HT1080 (cell line): Measurements from ENCODE around the gene GLRA2. TPM values are rescaled to one million over a fixed set of nuclear protein-coding genes. Genes with fewer than 3 reads are reported as not detected.

Source experiments
- DNase-seq: peaks from one replicate; pipeline ENCODE4 v3.0.0-alpha.2; 2015; ENCODE audit warnings: low read depth
- polyA plus RNA-seq, 2 experiments: library from polyadenylated mRNA; depleted of rRNA; stranded (reverse); fragments of >200 nt; gene quantifications; 2 replicates each; pipeline ENCODE4 v1.2.3, GENCODE V29; 2015
- total RNA-seq: library from RNA; depleted of rRNA; stranded (reverse); fragments of >200 nt; shearing (Covaris generic); gene quantifications from 2 replicates; pipeline ENCODE4 v1.2.3, GENCODE V29; 2014; rRNA removed

Gene GLRA2
- not detected in 2 replicates for total RNA-seq
- not detected in 2 replicates for polyA plus RNA-seq (2015; cell fraction: cytosol; rRNA removed)
- not detected in 2 replicates for polyA plus RNA-seq (2015; cell fraction: nucleus; rRNA removed)

GRCh38 chrX:14529290-14529989 lies at the start of gene GLRA2:
GLRA2 (plus strand) TSS chrX:14529536; CDS start chrX:14530058, 522 bp downstream.
- no peak for DNase-seq

GRCh38 chrX:14489437-14489836 lies 39.9 kb upstream of the GLRA2 start:
- no peak for DNase-seq

GRCh38 chrX:14491689-14492088 lies 37.6 kb upstream of the GLRA2 start:
- DNase-seq = peak; percentile 1

- no peak for DNase-seq
These were observed 32.7 kb upstream of the GLRA2 start for GRCh38 chrX:14496674-14497073.

GRCh38 chrX:14497184-14497666 lies 32.1 kb upstream of the GLRA2 start:
- DNase-seq = peak; percentile 3

- no peak for DNase-seq
These were observed 28.0 kb upstream of the GLRA2 start for GRCh38 chrX:14501327-14501726.

GRCh38 chrX:14504960-14505538 lies 24.3 kb upstream of the GLRA2 start:
- DNase-seq = no peak

- no peak for DNase-seq
These were observed 23.7 kb upstream of the GLRA2 start for GRCh38 chrX:14505648-14506047.

- no peak for DNase-seq
These were observed 22.5 kb upstream of the GLRA2 start for GRCh38 chrX:14506866-14507265.

GRCh38 chrX:14508025-14508690 lies 21.2 kb upstream of the GLRA2 start:
- DNase-seq = no peak

- no peak for DNase-seq
These were observed 19.8 kb upstream of the GLRA2 start for GRCh38 chrX:14509325-14510057.

GRCh38 chrX:14528629-14529289 lies 577 bp upstream of the GLRA2 start:
- peak; percentile 19 for DNase-seq

GRCh38 chrX:14533867-14534266 lies 4.5 kb downstream of the GLRA2 start:
- no peak for DNase-seq

GRCh38 chrX:14546190-14546589 lies 16.9 kb downstream of the GLRA2 start:
- no peak for DNase-seq

- DNase-seq = no peak
These were observed 24.9 kb downstream of the GLRA2 start for GRCh38 chrX:14554131-14554715.

GRCh38 chrX:14564058-14564457 lies 34.7 kb downstream of the GLRA2 start:
- no peak for DNase-seq

- DNase-seq = no peak
These were observed 43.8 kb downstream of the GLRA2 start for GRCh38 chrX:14573161-14573560.

- no peak for DNase-seq
These were observed 51.7 kb downstream of the GLRA2 start for GRCh38 chrX:14581081-14581480.

GRCh38 chrX:14584548-14584947 lies 55.2 kb downstream of the GLRA2 start:
- DNase-seq = no peak

GRCh38 chrX:14590216-14590615 lies 60.9 kb downstream of the GLRA2 start:
- no peak for DNase-seq
